ENCODE data around the gene OR1N1. TPM values are rescaled to one million over a fixed set of nuclear protein-coding genes. Genes with fewer than 3 reads are reported as not detected.

OR1N1 gene, protein sequence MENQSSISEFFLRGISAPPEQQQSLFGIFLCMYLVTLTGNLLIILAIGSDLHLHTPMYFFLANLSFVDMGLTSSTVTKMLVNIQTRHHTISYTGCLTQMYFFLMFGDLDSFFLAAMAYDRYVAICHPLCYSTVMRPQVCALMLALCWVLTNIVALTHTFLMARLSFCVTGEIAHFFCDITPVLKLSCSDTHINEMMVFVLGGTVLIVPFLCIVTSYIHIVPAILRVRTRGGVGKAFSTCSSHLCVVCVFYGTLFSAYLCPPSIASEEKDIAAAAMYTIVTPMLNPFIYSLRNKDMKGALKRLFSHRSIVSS
- not detected in 2 replicates for total RNA-seq

DNA sequence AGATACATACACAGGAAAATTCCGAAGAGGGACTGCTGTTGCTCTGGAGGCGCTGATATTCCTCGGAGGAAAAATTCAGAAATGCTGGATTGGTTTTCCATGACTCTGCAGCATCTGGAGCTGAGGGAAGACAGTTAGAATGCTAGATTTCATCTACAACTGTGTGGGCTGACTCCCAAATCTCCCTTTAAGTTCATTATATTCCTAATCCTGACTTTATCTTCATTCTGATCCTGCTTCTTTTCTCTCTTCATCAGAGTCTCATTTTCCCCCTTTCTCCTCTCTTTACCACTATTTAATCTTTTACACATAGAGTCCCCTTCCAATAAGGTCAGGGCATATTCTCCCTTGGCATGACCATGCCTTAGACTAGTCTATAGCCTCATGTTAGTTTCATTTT is at the start of gene OR1N1:
TSS of gene OR1N1 (minus strand) at position 101 of the 400 bp plus-strand sequence. CDS start at position 101, 0 bp downstream.
- no peak for DNase-seq (ENCODE audit: low read depth)
- H3K4me3 ChIP-seq (ENCODE audit: low read depth, low read length), result no peak within 1 kb of the TSS
- H3K27me3 ChIP-seq (ENCODE audit: control insufficient read depth, insufficient read depth, low read length), result no peaks in the 10 kb centered on the region
- no peaks in the 10 kb centered on the region for H3K36me3 ChIP-seq (ENCODE audit: control insufficient read depth, insufficient read depth, low read length)
- TF ChIP-seq, protein P1, sequence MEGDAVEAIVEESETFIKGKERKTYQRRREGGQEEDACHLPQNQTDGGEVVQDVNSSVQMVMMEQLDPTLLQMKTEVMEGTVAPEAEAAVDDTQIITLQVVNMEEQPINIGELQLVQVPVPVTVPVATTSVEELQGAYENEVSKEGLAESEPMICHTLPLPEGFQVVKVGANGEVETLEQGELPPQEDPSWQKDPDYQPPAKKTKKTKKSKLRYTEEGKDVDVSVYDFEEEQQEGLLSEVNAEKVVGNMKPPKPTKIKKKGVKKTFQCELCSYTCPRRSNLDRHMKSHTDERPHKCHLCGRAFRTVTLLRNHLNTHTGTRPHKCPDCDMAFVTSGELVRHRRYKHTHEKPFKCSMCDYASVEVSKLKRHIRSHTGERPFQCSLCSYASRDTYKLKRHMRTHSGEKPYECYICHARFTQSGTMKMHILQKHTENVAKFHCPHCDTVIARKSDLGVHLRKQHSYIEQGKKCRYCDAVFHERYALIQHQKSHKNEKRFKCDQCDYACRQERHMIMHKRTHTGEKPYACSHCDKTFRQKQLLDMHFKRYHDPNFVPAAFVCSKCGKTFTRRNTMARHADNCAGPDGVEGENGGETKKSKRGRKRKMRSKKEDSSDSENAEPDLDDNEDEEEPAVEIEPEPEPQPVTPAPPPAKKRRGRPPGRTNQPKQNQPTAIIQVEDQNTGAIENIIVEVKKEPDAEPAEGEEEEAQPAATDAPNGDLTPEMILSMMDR (IDR thresholded peaks at IDR 0.05; ENCODE audit: insufficient read depth, low read length, poor library complexity, severe bottlenecking), result no peak

DNA sequence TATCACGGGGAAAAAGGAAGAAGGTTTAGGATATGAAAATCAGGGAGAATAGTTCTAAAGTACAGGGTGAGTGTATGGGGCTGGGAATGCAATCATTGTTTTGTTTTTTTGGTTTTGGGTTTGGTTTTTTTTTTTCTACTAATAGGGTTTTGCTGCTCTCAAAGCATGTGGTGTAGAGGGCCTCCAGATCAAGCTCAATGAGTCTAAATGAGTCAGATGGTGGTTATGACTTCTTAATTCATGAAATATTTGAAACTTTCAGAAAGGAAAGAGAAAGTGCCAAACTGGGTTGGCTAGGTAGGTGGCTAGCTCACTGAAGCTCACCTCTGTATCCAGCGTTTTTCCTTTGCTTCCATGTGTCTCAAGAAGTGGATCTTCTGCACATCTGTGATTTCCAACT is 45.4 kb upstream of the OR1N1 start:
- DNase-seq (ENCODE audit: low read depth), result no peak
- no peak overlapping the region for H3K4me3 ChIP-seq (ENCODE audit: low read depth, low read length)
- H3K27me3 ChIP-seq (ENCODE audit: control insufficient read depth, insufficient read depth, low read length), result no peaks in the 10 kb centered on the region
- H3K36me3 ChIP-seq (ENCODE audit: control insufficient read depth, insufficient read depth, low read length), result no peaks in the 10 kb centered on the region
- TF ChIP-seq, protein P1 (IDR thresholded peaks at IDR 0.05; ENCODE audit: insufficient read depth, low read length, poor library complexity, severe bottlenecking), result no peak

DNA sequence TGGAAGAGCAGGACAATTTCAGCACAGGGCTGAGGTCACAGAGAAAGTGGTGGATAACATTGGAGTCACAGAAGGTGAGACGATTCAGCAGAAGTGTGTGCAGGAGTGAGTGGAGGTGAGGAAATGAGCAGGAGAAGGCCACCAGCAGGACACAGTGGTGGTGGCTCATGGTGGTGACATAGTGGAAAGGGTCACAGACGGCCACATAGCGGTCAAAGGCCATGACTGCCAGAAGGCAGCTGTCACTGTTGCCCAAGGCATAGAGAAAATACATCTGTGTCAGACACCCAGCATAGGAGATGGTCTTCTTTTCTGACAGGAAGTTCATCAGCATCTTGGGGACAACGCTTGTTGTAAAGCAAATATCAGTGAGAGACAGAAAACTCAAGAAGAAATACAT is 40.8 kb upstream of the OR1N1 start:
- Histone ChIP-seq H3K36me3 (ENCODE audit: control insufficient read depth, insufficient read depth, low read length) (no peaks in the 10 kb centered on the region), H3K4me3 (ENCODE audit: low read depth, low read length) (no peak overlapping the region), H3K27me3 (ENCODE audit: control insufficient read depth, insufficient read depth, low read length) (no peaks in the 10 kb centered on the region)
- TF ChIP-seq, protein P1 (IDR thresholded peaks at IDR 0.05; ENCODE audit: insufficient read depth, low read length, poor library complexity, severe bottlenecking), result no peak
- DNase-seq (ENCODE audit: low read depth), result no peak

DNA sequence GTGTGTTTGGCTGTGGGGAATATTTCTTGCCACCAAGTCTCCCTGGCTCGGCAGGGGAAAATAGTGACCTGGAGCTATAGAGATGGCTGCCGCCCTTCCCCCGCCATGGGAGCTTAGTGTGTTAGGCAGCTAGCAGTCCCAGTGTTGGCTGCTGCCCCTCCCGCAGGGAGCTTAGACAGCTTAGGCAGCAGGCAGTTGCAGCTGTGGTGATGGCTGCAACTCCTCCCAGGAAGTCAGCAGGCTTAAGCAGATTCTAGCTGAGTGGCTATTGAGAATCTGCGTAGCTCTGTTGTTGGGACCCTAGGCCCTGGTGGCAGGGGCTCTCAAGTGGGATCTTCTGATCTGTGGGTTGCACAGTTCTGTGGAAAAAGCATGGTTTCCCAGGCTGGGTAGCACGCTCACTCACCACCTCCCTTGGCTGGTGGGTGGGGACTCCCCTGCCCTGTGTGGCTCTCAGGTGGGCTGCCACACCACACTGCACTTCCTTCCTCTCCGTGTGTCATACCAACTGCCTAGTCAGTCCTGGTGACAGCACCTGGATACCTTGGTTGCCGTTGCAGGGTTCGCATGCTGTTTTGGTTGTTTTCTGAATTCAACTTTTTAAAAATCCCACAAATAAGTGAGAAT is 35.2 kb upstream of the OR1N1 start:
- H3K36me3 ChIP-seq (ENCODE audit: control insufficient read depth, insufficient read depth, low read length), result no peaks in the 10 kb centered on the region
- TF ChIP-seq, protein P1 (IDR thresholded peaks at IDR 0.05; ENCODE audit: insufficient read depth, low read length, poor library complexity, severe bottlenecking), result no peak
- no peak for DNase-seq (ENCODE audit: low read depth)
- no peak overlapping the region for H3K4me3 ChIP-seq (ENCODE audit: low read depth, low read length)
- H3K27me3 ChIP-seq (ENCODE audit: control insufficient read depth, insufficient read depth, low read length), result no peaks in the 10 kb centered on the region

DNA sequence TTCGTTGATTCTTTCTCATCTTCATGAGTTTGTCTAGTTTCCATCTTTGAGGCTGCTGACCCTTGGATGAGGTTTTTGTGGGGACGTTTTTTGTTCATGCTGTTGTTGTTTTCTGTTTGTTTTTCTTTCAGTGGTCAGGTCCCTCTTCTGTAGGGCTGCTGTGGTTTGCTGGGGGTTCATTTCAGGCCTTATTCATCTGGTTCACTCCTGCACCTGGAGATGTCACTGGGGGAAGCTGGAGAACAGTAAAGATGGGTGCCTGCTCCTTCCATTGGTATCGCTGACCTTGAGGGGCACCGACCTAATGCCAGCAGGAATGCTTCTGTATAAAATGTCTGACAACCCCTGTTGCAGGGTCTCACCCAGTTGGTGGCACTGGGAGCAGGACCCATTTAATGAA is 34.4 kb upstream of the OR1N1 start:
- DNase-seq (ENCODE audit: low read depth), result no peak
- H3K27me3 ChIP-seq (ENCODE audit: control insufficient read depth, insufficient read depth, low read length), result no peaks in the 10 kb centered on the region
- no peak overlapping the region for H3K4me3 ChIP-seq (ENCODE audit: low read depth, low read length)
- H3K36me3 ChIP-seq (ENCODE audit: control insufficient read depth, insufficient read depth, low read length), result no peaks in the 10 kb centered on the region
- TF ChIP-seq, protein P1 (IDR thresholded peaks at IDR 0.05; ENCODE audit: insufficient read depth, low read length, poor library complexity, severe bottlenecking), result no peak
